Suprapubic skin (tissue), 4 donors: Measurements from ENCODE around the gene HELZ2.

Source experiments
- CTCF ChIP-seq, 2 donors: fragments of 200-600 bp in 1 of 2; fragments of 450-650 bp in 1 of 2; sonication (generic) in 1 of 2; IDR thresholded peaks; one replicate each; pipeline ENCODE4 v1.5.1; 2016 to 2019; ENCODE audit warnings: antibody characterized with exemption in 2 of 2, mild to moderate bottlenecking in 1 of 2, moderate library complexity in 1 of 2
- EP300 ChIP-seq: sonication (generic); formaldehyde crosslinking; IDR thresholded peaks from one replicate; pipeline ENCODE4 v1.6.1; 2017; ENCODE audit warnings: antibody characterized with exemption
- POLR2A ChIP-seq, 2 donors: fragments of 450-650 bp; IDR thresholded peaks; one replicate each; pipeline ENCODE4 v1.6.1; 2017; ENCODE audit warnings: antibody characterized with exemption in 2 of 2, mild to moderate bottlenecking in 2 of 2, moderate library complexity in 2 of 2
- POLR2AphosphoS5 ChIP-seq, 3 donors: sonication (generic); formaldehyde crosslinking; IDR thresholded peaks; one replicate each; pipeline ENCODE4 v1.6.1; 2017; ENCODE audit warnings: antibody characterized with exemption in 3 of 3

- TF ChIP-seq CTCF (IDR thresholded peaks at IDR 0.05) (no peak), POLR2AphosphoS5 (IDR thresholded peaks at IDR 0.05) (no peak), POLR2A (IDR thresholded peaks at IDR 0.05) (no peak), EP300 (no peak)
Observed at GRCh38 chr20:63534831-63535651, 39.0 kb downstream of the HELZ2 start.
